ENCODE data around the gene DMAC2. TPM values are rescaled to one million over a fixed set of nuclear protein-coding genes. Genes with fewer than 3 reads are reported as not detected.

The DMAC2 gene
- polyA plus RNA-seq, 1 donor from 2014 or later: 59.8 TPM

GRCh38 chr19:41426952-41427646 is 12.6 kb downstream of the DMAC2 start, which contains the start of gene B3GNT8:
Gene B3GNT8 (minus strand): TSS chr19:41427374. CDS start chr19:41426778, 596 bp downstream.
- Histone ChIP-seq H4K20me1 (ENCODE audit: insufficient read depth) (no peaks in the 10 kb centered on the region), H3K79me2 (replicated peaks; ENCODE audit: insufficient read depth, low read length) (no peaks in the 10 kb centered on the region), H3K9me2 (ENCODE audit: insufficient read depth, low read length) (no peaks in the 10 kb centered on the region), H3K27me3 (ENCODE audit: insufficient read depth, low read depth, low read length) (no peaks in the 10 kb centered on the region), H3K36me3 (ENCODE audit: insufficient read depth, low read length) (no peaks in the 10 kb centered on the region), H3F3A (ENCODE audit: insufficient read depth, low read length, poor library complexity, severe bottlenecking) (no peaks in the 10 kb centered on the region), H3K4me3 (ENCODE audit: low read length) (no peak within 1 kb of the TSS), H3K9ac (ENCODE audit: low read length) (no peak within 1 kb of the TSS), H3K27ac (ENCODE audit: low read length) (no peak within 1 kb of the TSS), H3K4me2 (ENCODE audit: low read length) (no peak within 1 kb of the TSS), H2AFZ (ENCODE audit: low read depth, low read length) (no peak within 1 kb of the TSS), H3K9me3 (ENCODE audit: low read length) (no peaks in the 10 kb centered on the region)
- TF ChIP-seq MXI1 (conservative IDR thresholded peaks at IDR 0.05; ENCODE audit: poor library complexity, severe bottlenecking) (no peak), SMC3 (conservative IDR thresholded peaks at IDR 0.05; ENCODE audit: poor library complexity) (no peak), TAF1 (IDR thresholded peaks at IDR 0.05; ENCODE audit: low read depth) (no peak), RAD21 (conservative IDR thresholded peaks at IDR 0.05) (no peak), CTCF (IDR thresholded peaks at IDR 0.05; ENCODE audit: poor library complexity, severe bottlenecking) (no peak), EZH2 (IDR thresholded peaks at IDR 0.05; ENCODE audit: borderline replicate concordance, insufficient read depth, low read length, poor library complexity, severe bottlenecking) (no peak), EP300 (conservative IDR thresholded peaks at IDR 0.05; ENCODE audit: poor library complexity, severe bottlenecking) (no peak)

GRCh38 chr19:41426116-41426841 is 13.4 kb downstream of the DMAC2 start:
- H3K4me2 ChIP-seq (ENCODE audit: low read length): no peak overlapping the region
- H3K9me3 ChIP-seq (ENCODE audit: low read length): no peaks in the 10 kb centered on the region
- no peak overlapping the region for H3K27ac ChIP-seq (ENCODE audit: low read length)
- H2AFZ ChIP-seq (ENCODE audit: low read depth, low read length): no peak overlapping the region
- no peaks in the 10 kb centered on the region for H3K27me3 ChIP-seq (ENCODE audit: insufficient read depth, low read depth, low read length)
- no peaks in the 10 kb centered on the region for H3K9me2 ChIP-seq (ENCODE audit: insufficient read depth, low read length)
- no peak overlapping the region for H3K4me3 ChIP-seq (ENCODE audit: low read length)
- TF ChIP-seq POLR2AphosphoS5 (IDR thresholded peaks at IDR 0.05) (no peak), EZH2 (IDR thresholded peaks at IDR 0.05; ENCODE audit: borderline replicate concordance, insufficient read depth, low read length, poor library complexity, severe bottlenecking) (no peak), EP300 (conservative IDR thresholded peaks at IDR 0.05; ENCODE audit: poor library complexity, severe bottlenecking) (no peak), MXI1 (conservative IDR thresholded peaks at IDR 0.05; ENCODE audit: poor library complexity, severe bottlenecking) (no peak), SMC3 (conservative IDR thresholded peaks at IDR 0.05; ENCODE audit: poor library complexity) (no peak), RAD21 (conservative IDR thresholded peaks at IDR 0.05) (no peak), CTCF (IDR thresholded peaks at IDR 0.05; ENCODE audit: poor library complexity, severe bottlenecking) (no peak), TAF1 (IDR thresholded peaks at IDR 0.05; ENCODE audit: low read depth) (no peak), REST (IDR thresholded peaks at IDR 0.05; ENCODE audit: borderline replicate concordance) (no peak)
- H3K36me3 ChIP-seq (ENCODE audit: insufficient read depth, low read length): no peaks in the 10 kb centered on the region
- H3K79me2 ChIP-seq (replicated peaks; ENCODE audit: insufficient read depth, low read length): no peaks in the 10 kb centered on the region
- no peak overlapping the region for H3K9ac ChIP-seq (ENCODE audit: low read length)
- no peaks in the 10 kb centered on the region for H4K20me1 ChIP-seq (ENCODE audit: insufficient read depth)
- H3F3A ChIP-seq (ENCODE audit: insufficient read depth, low read length, poor library complexity, severe bottlenecking): no peaks in the 10 kb centered on the region

Data from neural cell (in vitro differentiated cells).